Mesenchymal stem cell (in vitro differentiated cells and primary cell): ENCODE results near the gene LSM7.
A peak's percentile ranks its signal among the peaks of the same experiment; 100 is the strongest.

Experiments
- DNase-seq: peaks from one replicate; pipeline ENCODE4 v3.0.0-alpha.2; 2013
- H2AFZ ChIP-seq: one replicate; pipeline ENCODE4 v1.6.1; 2013; ENCODE audit warnings: low read depth, mild to moderate bottlenecking, control low read depth, inconsistent platforms, low read length, moderate library complexity
- H2AK5ac ChIP-seq: 2 replicates; pipeline ENCODE4 v1.6.1; 2013; ENCODE audit warnings: low read length, moderate library complexity, mild to moderate bottlenecking, inconsistent platforms; ENCODE audit not compliant: severe bottlenecking
- H2BK120ac ChIP-seq: one replicate; pipeline ENCODE4 v1.6.1; 2013; ENCODE audit warnings: low read depth, mild to moderate bottlenecking, inconsistent platforms, low read length, moderate library complexity
- H2BK12ac ChIP-seq, 2 experiments: one replicate each; pipeline ENCODE4 v1.6.1; 2013; ENCODE audit warnings: inconsistent platforms in 2 of 2, low read length in 2 of 2, mild to moderate bottlenecking in 2 of 2, moderate library complexity in 2 of 2, control low read depth in 1 of 2
- H2BK15ac ChIP-seq: one replicate; pipeline ENCODE4 v1.6.1; 2013; ENCODE audit warnings: mild to moderate bottlenecking, low read depth, inconsistent platforms; ENCODE audit not compliant: poor library complexity, severe bottlenecking
- H2BK5ac ChIP-seq: 2 replicates; pipeline ENCODE4 v1.6.1; 2013; ENCODE audit warnings: low read depth, mild to moderate bottlenecking, low read length, control low read depth, inconsistent platforms; ENCODE audit not compliant: poor library complexity, severe bottlenecking
- H3K14ac ChIP-seq, 2 experiments: one replicate each; pipeline ENCODE4 v1.6.1; 2013; ENCODE audit warnings: inconsistent platforms in 2 of 2, low read length in 2 of 2, control low read depth in 1 of 2, mild to moderate bottlenecking in 1 of 2, moderate library complexity in 1 of 2
- H3K18ac ChIP-seq, 2 experiments: one replicate each; pipeline ENCODE4 v1.6.1; 2013; ENCODE audit warnings: inconsistent platforms in 2 of 2, low read length in 2 of 2, control low read depth in 1 of 2, low read depth in 1 of 2, mild to moderate bottlenecking in 1 of 2
- H3K23ac ChIP-seq, 2 experiments: one replicate each; pipeline ENCODE4 v1.6.1; 2013; ENCODE audit warnings: inconsistent platforms in 2 of 2, low read length in 2 of 2, mild to moderate bottlenecking in 2 of 2, moderate library complexity in 2 of 2, control low read depth in 1 of 2
- H3K27ac ChIP-seq: 2 replicates; pipeline ENCODE4 v1.5.1; 2013; ENCODE audit warnings: mild to moderate bottlenecking, moderate library complexity, low read length, control low read depth, inconsistent platforms; ENCODE audit not compliant: poor library complexity, severe bottlenecking
- H3K27me3 ChIP-seq, 2 experiments: 2 replicates each; pipeline versions ENCODE4 v1.6.1 to v1.7.0; 2013; ENCODE audit warnings: low read length in 2 of 2, mild to moderate bottlenecking in 2 of 2, moderate library complexity in 2 of 2, control low read depth in 1 of 2, inconsistent platforms in 1 of 2; ENCODE audit not compliant: control insufficient read depth in 1 of 2, insufficient read depth in 1 of 2
- H3K36me3 ChIP-seq, 2 experiments: 2 replicates each; pipeline versions ENCODE4 v1.6.1 to v1.7.0; 2013; ENCODE audit warnings: low read length in 2 of 2, control low read depth in 1 of 2, inconsistent platforms in 1 of 2, low read depth in 1 of 2, mild to moderate bottlenecking in 1 of 2; ENCODE audit not compliant: insufficient read depth in 2 of 2, control insufficient read depth in 1 of 2
- H3K4ac ChIP-seq, 2 experiments: one replicate each; pipeline ENCODE4 v1.6.1; 2013; ENCODE audit warnings: inconsistent platforms in 2 of 2, low read length in 2 of 2, mild to moderate bottlenecking in 2 of 2, moderate library complexity in 2 of 2, control low read depth in 1 of 2, low read depth in 1 of 2
- H3K4me1 ChIP-seq: 2 replicates; pipeline ENCODE4 v1.6.1; 2013; ENCODE audit warnings: low read depth, low read length, control low read depth; ENCODE audit not compliant: control insufficient read depth, insufficient read depth
- H3K4me2 ChIP-seq: 2 replicates; pipeline ENCODE4 v1.6.1; 2013; ENCODE audit warnings: low read length, mild to moderate bottlenecking, inconsistent platforms; ENCODE audit not compliant: poor library complexity, severe bottlenecking
- H3K4me3 ChIP-seq, 2 experiments: 2 replicates each; pipeline versions ENCODE4 v1.5.1 to v1.7.0; 2013; ENCODE audit warnings: low read length in 2 of 2, mild to moderate bottlenecking in 2 of 2, control low read depth in 1 of 2, low read depth in 1 of 2; ENCODE audit not compliant: insufficient read depth in 1 of 2
- H3K79me1 ChIP-seq: replicated peaks from 2 replicates; pipeline ENCODE4 v1.6.1; 2013; ENCODE audit warnings: mild to moderate bottlenecking, control low read depth, low read length, inconsistent platforms; ENCODE audit not compliant: poor library complexity, severe bottlenecking
- H3K9ac ChIP-seq: 2 replicates; pipeline ENCODE4 v1.7.0; 2013; ENCODE audit warnings: mild to moderate bottlenecking, low read length, moderate library complexity
- H3K9me3 ChIP-seq: 2 replicates; pipeline ENCODE4 v1.7.0; 2013; ENCODE audit warnings: mild to moderate bottlenecking, low read length; ENCODE audit not compliant: control insufficient read depth
- H4K8ac ChIP-seq: one replicate; pipeline ENCODE4 v1.6.1; 2013; ENCODE audit warnings: inconsistent platforms, mild to moderate bottlenecking, low read length, moderate library complexity
- H4K91ac ChIP-seq: one replicate; pipeline ENCODE4 v1.6.1; 2013; ENCODE audit warnings: mild to moderate bottlenecking, low read length, inconsistent platforms
- whole genome bisulfite sequencing: methylation state at CpG from one replicate; pipeline ENCODE4 v1.1.7; 2013; ENCODE audit warnings: mixed read lengths; 5-methylcytosine and 5-hydroxymethylcytosine counted together

Gene LSM7

GRCh38 chr19:2288818-2289713 is 39.3 kb downstream of the LSM7 start:
- H2AFZ ChIP-seq: peak overlapping the region; percentile 3
- no peak overlapping the region for H3K23ac ChIP-seq
- H3K9me3 ChIP-seq: no peaks in the 10 kb centered on the region
- H3K9ac ChIP-seq: no peak overlapping the region
- DNase-seq: no peak
- H3K14ac ChIP-seq: peak overlapping the region in 1 of 2 experiments; percentile 49
- no peak overlapping the region for H4K91ac ChIP-seq
- no peaks in the 10 kb centered on the region for H3K36me3 ChIP-seq
- peaks cover 61 to 68% of the 10 kb centered on the region in 2 experiments for H3K27me3 ChIP-seq
- no peak overlapping the region for H2BK120ac ChIP-seq
- no peak overlapping the region for H4K8ac ChIP-seq
- H3K4me2 ChIP-seq: no peak overlapping the region
- no peak overlapping the region for H2AK5ac ChIP-seq
- H3K27ac ChIP-seq: no peak overlapping the region
- H3K79me1 ChIP-seq: no peaks in the 10 kb centered on the region
- H3K18ac ChIP-seq: no peak overlapping the region
- H3K4ac ChIP-seq: no peak overlapping the region
- WGBS: 92% methylated on average over 25 of the region's 28 CpGs
- no peak overlapping the region for H2BK15ac ChIP-seq
- H2BK12ac ChIP-seq: no peak overlapping the region
- H2BK5ac ChIP-seq: no peak overlapping the region
- peaks cover 21% of the 10 kb centered on the region for H3K4me1 ChIP-seq
- H3K4me3 ChIP-seq: no peak overlapping the region

DNA sequence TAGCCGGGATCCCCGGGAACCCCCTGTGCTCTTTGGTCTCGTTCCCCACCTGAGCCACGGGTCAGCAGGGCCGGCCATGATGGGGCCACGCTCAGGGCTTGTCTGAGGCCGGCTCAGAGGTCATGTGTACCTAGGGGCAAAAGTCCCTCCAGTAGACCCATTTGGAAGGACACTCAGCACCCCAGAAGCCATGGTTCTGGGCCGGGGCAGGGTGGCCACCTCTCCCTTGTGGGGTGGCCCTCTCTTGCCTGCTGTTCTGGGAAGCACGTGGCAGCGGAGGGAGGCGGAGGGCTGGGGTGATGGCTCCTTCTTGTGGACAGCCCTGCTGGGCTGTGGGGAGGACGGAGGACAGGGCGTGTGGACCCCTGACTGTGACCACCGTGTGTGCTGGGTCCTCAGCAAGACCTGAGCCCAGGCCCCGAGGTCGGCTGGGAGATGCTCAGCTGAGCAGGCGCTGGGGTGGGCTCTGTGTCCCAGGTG is 40.0 kb downstream of the LSM7 start:
- H2BK12ac ChIP-seq: no peak overlapping the region
- H3K27me3 ChIP-seq: peaks cover 57 to 61% of the 10 kb centered on the region in 2 experiments
- H2AFZ ChIP-seq: no peak overlapping the region
- H3K9ac ChIP-seq: no peak overlapping the region
- no peak overlapping the region for H2AK5ac ChIP-seq
- H3K23ac ChIP-seq: no peak overlapping the region
- no peaks in the 10 kb centered on the region for H3K79me1 ChIP-seq
- no peak for DNase-seq
- no peak overlapping the region for H4K91ac ChIP-seq
- WGBS: 92% methylated on average over 17 of the region's 17 CpGs
- H3K27ac ChIP-seq: no peak overlapping the region
- no peaks in the 10 kb centered on the region for H3K9me3 ChIP-seq
- H4K8ac ChIP-seq: no peak overlapping the region
- H3K36me3 ChIP-seq: no peaks in the 10 kb centered on the region
- no peak overlapping the region for H2BK15ac ChIP-seq
- no peak overlapping the region for H3K4me3 ChIP-seq
- no peak overlapping the region for H2BK5ac ChIP-seq
- peaks cover 21% of the 10 kb centered on the region for H3K4me1 ChIP-seq
- H3K18ac ChIP-seq: no peak overlapping the region
- no peak overlapping the region for H2BK120ac ChIP-seq
- H3K14ac ChIP-seq: no peak overlapping the region
- no peak overlapping the region for H3K4me2 ChIP-seq
- no peak overlapping the region for H3K4ac ChIP-seq

DNA sequence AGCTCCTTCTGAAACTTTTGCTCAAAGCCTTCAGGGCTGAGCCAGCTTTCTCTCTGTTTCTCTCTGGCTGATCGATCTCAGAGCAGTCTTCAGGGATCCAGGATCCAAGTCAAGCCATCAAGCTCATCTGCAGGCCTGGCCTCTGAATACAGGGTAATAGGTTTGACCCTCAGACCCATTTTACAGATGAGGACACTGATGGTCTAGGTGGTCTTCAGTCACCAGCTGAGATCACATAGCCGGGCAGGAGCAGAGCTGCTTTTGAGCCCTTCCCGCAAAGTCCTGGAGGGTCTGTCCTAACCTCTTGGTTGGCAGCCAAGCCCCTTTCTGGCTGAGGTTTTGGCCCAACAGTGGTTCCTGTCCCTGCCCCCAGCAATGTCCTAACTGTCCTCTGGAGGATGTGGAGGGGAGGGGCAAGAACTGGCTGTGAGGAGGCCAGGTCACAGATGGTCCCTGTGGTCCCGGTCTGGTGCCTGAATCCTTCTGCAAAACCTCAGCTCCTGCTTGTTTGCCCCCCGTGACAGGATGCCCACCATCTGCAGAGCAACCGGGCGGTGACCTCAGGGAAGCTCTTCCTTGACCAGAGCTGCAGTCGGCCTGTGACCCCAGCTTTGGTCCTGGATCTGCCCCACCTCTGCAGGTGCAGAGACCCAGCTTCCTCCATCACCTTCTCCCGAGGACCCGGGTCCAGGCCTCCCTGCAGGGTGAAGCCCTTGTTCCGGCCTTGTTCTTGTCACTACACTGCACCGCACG is 40.6 kb downstream of the LSM7 start:
- Histone ChIP-seq H3K4me3 (no peak overlapping the region), H3K79me1 (no peaks in the 10 kb centered on the region), H2AFZ (no peak overlapping the region), H3K9me3 (no peaks in the 10 kb centered on the region), H3K4me2 (no peak overlapping the region), H4K8ac (no peak overlapping the region), H3K9ac (no peak overlapping the region), H3K27me3 (peaks cover 55 to 57% of the 10 kb centered on the region in 2 experiments), H2BK15ac (no peak overlapping the region), H3K4me1 (peaks cover 21% of the 10 kb centered on the region), H3K4ac (no peak overlapping the region), H2AK5ac (no peak overlapping the region), H3K23ac (no peak overlapping the region), H3K14ac (no peak overlapping the region), H2BK5ac (no peak overlapping the region), H2BK120ac (no peak overlapping the region), H3K27ac (no peak overlapping the region), H4K91ac (no peak overlapping the region), H3K36me3 (no peaks in the 10 kb centered on the region), H3K18ac (no peak overlapping the region), H2BK12ac (no peak overlapping the region)
- WGBS: 89% methylated on average over 13 of the region's 13 CpGs
- DNase-seq: no peak
